Right atrium auricular region (tissue), 2 donors: ENCODE data around the gene TEDC2. TPM values are rescaled to one million over a fixed set of nuclear protein-coding genes. Genes with fewer than 3 reads are reported as not detected.

Experiments used
- DNase-seq: peaks from one replicate; pipeline ENCODE4 v3.0.0-alpha.2; 2019; ENCODE audit warnings: low spot score
- H3K27ac ChIP-seq, 2 donors: fragments of 200-600 bp; sonication (generic); 1 replicate in 1 of 2; 2 replicates in 1 of 2; pipeline ENCODE4 v1.5.1; 2016 to 2019
- H3K27me3 ChIP-seq, 2 donors: fragments of 200-600 bp; sonication (generic); one replicate each; pipeline versions ENCODE4 v1.5.1 to v1.6.0; 2017 to 2019
- H3K36me3 ChIP-seq: fragments of 200-600 bp; sonication (generic); one replicate; pipeline ENCODE4 v1.5.1; 2016
- H3K4me1 ChIP-seq, 2 donors: fragments of 200-600 bp; sonication (generic); one replicate each; pipeline versions ENCODE4 v1.5.1 to v1.6.0; 2017 to 2019
- H3K4me3 ChIP-seq, 2 donors: fragments of 200-600 bp; sonication (generic); 1 replicate in 1 of 2; 2 replicates in 1 of 2; pipeline ENCODE4 v1.5.1; 2017 to 2019; ENCODE audit warnings: mild to moderate bottlenecking in 1 of 2, moderate library complexity in 1 of 2
- H3K9me3 ChIP-seq, 2 donors: fragments of 200-600 bp; sonication (generic); one replicate each; pipeline ENCODE4 v1.5.1; 2019
- total RNA-seq, 2 donors: library from RNA; depleted of rRNA; stranded (reverse); fragments of >200 nt; gene quantifications; one replicate each; pipeline ENCODE4 v1.1.0, GENCODE V29; 2016
- TF ChIP-seq, protein P1 (sequence below), 2 donors: fragments of 200-600 bp; sonication (generic); IDR thresholded peaks; one replicate each; pipeline ENCODE4 v1.5.1; 2019; ENCODE audit warnings: antibody characterized with exemption in 2 of 2

Gene TEDC2
- total RNA-seq, 2 donors from 2014 or later = 0.63 to 4.1 TPM

DNA sequence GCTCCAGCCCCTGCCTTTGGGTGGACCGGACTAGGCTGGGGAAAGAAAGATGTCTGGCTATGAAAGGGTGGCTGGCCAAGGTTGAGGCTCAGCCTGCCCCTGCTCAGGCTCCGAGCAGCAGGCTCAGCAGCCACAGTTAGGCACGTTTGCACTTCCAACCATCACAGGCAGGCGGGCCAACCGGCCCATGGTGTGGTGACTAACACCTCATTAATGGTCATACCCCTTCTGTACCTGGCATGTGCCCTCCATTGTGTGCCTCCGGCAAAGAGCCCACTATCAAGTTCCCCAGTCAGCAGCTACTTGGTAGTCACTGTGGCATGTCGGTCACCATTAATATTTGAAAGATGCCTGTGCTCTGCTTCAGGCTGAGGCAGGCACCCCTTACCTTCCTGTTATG lies 21.8 kb downstream of the TEDC2 start:
- no peaks in the 10 kb centered on the region for H3K36me3 ChIP-seq
- no peak overlapping the region for H3K4me3 ChIP-seq
- H3K27me3 ChIP-seq = no peaks in the 10 kb centered on the region
- no peak for DNase-seq
- no peaks in the 10 kb centered on the region for H3K9me3 ChIP-seq
- peaks cover 0 to 31% of the 10 kb centered on the region in 2 donors for H3K4me1 ChIP-seq
- TF ChIP-seq, protein P1, sequence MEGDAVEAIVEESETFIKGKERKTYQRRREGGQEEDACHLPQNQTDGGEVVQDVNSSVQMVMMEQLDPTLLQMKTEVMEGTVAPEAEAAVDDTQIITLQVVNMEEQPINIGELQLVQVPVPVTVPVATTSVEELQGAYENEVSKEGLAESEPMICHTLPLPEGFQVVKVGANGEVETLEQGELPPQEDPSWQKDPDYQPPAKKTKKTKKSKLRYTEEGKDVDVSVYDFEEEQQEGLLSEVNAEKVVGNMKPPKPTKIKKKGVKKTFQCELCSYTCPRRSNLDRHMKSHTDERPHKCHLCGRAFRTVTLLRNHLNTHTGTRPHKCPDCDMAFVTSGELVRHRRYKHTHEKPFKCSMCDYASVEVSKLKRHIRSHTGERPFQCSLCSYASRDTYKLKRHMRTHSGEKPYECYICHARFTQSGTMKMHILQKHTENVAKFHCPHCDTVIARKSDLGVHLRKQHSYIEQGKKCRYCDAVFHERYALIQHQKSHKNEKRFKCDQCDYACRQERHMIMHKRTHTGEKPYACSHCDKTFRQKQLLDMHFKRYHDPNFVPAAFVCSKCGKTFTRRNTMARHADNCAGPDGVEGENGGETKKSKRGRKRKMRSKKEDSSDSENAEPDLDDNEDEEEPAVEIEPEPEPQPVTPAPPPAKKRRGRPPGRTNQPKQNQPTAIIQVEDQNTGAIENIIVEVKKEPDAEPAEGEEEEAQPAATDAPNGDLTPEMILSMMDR (IDR thresholded peaks at IDR 0.05) = no peak
- H3K27ac ChIP-seq = no peak overlapping the region

DNA sequence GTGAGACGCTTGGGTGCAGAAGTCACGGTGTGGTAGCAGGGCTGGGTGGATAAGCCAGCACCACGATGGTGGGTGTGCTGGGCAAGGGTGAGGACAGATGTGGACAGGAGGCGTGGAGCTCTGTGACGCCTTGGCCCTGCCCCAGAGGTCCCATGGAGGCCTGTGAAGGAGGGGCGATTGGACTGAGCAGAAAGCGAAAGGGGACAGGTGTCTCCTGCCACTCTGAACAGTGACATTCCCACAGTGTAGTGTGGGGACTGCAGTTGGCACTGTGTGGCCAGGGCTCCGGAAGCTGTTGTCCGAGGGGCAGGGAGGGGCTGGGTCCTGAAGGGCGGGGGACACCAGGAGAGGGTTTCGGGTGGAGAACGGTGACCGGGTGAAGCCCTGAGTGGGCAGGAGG lies 22.3 kb downstream of the TEDC2 start:
- H3K9me3 ChIP-seq = no peaks in the 10 kb centered on the region
- no peak overlapping the region for H3K4me3 ChIP-seq
- H3K27me3 ChIP-seq = no peaks in the 10 kb centered on the region
- TF ChIP-seq, protein P1 (IDR thresholded peaks at IDR 0.05) = no peak
- peaks cover 0 to 36% of the 10 kb centered on the region in 2 donors for H3K4me1 ChIP-seq
- no peak for DNase-seq
- H3K36me3 ChIP-seq = no peaks in the 10 kb centered on the region
- H3K27ac ChIP-seq = peak overlapping the region; percentile 9 to 77

DNA sequence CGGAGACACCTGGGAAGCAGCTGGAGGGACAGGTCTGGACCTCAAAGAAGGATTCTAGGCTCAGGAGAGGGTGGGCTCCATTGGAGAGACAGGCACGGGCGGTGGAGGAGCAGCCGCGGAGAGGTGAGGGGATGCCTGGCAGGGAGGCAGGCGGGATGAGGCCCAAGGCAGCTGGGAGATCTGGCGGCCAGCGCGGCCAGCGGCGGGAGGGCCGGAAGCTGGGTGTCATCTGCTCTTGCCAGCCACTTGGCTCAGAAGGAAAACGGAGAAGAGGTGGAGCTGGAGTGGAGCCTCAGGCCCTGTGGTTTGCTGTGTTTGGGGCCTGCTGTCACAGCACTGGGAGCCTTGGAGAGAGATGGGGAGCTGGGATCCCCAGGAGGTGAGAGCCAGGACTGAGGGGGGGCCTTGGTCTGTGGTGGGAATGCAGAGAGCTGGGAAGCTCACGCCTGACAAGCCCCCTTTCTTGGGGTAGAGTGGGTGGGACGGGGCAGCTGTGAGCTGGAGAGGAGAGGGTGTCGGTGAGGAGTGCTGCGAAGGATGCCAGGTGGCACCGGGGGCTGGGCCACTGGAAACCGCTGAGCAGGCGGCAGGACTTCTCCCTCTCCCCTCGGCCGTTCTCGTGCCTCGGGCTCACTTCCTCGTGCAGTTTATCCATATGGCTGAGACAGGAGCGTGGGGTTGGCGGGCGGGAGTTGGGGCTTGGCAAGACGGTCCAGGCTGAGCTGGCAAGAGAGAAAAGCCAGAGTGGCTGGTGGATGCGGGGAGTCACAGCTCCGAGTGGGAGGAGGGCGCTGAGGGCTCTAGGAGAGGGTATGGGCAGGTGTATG lies 23.0 kb downstream of the TEDC2 start:
- no peaks in the 10 kb centered on the region for H3K36me3 ChIP-seq
- TF ChIP-seq, protein P1 (IDR thresholded peaks at IDR 0.05) = no peak
- DNase-seq = peak; percentile 69
- no peaks in the 10 kb centered on the region for H3K9me3 ChIP-seq
- H3K4me1 ChIP-seq = peaks cover 0 to 36% of the 10 kb centered on the region in 2 donors
- H3K4me3 ChIP-seq = peak overlapping the region in 1 of 2 donors; percentile 8
- H3K27ac ChIP-seq = peak overlapping the region; percentile 77 to 81
- H3K27me3 ChIP-seq = no peaks in the 10 kb centered on the region

DNA sequence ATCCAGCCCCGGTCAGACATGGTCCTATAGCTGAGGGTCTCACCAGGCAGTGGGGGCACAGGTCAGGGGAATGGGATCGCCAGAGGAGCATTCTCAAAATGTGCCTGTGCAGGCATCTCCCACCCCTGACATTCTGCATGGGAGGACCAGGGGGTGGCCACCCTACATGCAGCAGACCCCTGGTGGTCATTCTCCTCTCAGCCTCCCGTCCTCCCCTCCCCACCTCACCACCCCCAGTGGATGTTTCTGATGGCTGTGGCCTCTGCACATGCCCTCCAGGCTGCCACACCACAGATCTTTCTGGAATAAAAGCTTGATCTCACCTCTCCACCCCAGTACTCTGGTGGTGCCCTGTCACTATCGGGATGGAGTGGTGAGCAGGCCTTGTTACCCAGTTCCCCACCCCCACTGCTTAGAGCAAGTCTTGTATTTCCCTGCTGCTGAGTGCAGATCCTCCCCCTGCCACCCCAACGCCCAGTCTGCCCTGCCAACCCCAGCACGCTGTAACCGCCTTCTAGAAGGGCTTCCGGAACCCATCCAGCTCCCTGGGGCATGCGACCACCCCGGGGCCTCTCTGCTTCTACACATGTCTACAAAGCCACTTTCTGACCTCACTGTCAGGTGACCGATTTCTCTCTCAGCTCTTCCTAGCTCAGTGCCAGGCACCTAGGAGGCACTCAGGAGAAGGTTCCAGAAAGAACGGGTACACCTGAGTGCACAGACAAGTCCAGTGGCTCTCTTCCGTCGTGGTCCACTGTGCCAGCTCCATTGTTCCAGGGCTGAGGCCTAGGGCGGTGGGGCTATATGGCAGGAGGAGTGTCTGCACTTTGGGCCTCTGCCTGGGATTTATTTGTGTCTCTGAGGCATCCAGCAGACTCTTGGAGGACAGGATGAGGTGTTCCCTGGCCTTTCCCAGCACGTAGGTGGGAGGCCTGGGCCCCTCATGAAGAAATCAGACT lies 24.3 kb downstream of the TEDC2 start:
- H3K9me3 ChIP-seq = no peaks in the 10 kb centered on the region
- H3K27ac ChIP-seq = peak overlapping the region in 1 of 2 donors; percentile 77
- H3K27me3 ChIP-seq = no peaks in the 10 kb centered on the region
- peaks cover 0 to 36% of the 10 kb centered on the region in 2 donors for H3K4me1 ChIP-seq
- H3K36me3 ChIP-seq = no peaks in the 10 kb centered on the region
- no peak overlapping the region for H3K4me3 ChIP-seq
- no peak for DNase-seq
- TF ChIP-seq, protein P1 (IDR thresholded peaks at IDR 0.05) = no peak

DNA sequence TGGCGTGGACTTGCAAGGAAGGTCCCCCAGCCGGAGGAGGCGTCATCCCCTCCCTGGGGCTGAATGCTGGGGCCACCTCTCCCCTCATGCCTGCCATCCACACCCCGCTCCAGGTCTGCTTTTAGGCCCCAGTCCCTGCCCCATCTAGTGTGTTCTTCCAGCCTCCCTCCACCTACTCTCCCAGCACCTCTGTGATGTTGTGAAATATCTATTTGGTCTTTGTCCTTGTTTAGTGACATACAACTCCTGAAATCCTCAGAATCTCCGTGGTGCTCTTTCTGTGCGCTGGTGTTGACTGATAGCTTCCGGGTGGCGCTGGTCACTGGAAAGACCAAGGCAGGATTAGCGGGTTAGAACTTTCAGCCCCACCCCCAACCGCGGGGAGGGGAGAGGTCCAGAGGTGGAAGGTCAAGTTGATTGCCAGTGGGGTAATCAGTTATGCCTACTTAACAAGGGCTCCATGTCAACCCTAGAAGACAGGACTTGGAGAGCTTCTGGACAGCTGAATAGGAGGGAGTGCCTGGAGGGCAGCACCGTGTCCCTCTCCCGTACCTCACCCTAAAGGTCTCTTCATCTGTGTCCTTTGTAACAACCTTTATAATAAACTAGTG lies 25.1 kb downstream of the TEDC2 start:
- H3K27ac ChIP-seq = no peak overlapping the region
- DNase-seq = no peak
- TF ChIP-seq, protein P1 (IDR thresholded peaks at IDR 0.05) = no peak
- no peaks in the 10 kb centered on the region for H3K27me3 ChIP-seq
- peaks cover 0 to 36% of the 10 kb centered on the region in 2 donors for H3K4me1 ChIP-seq
- no peak overlapping the region for H3K4me3 ChIP-seq
- H3K36me3 ChIP-seq = no peaks in the 10 kb centered on the region
- H3K9me3 ChIP-seq = no peaks in the 10 kb centered on the region
